PFSK-1 (cell line): ENCODE measurements around the gene PPM1D.

ENCODE experiments used
- FOXP2 ChIP-seq: optimal IDR thresholded peaks from 2 replicates; pipeline ENCODE3; 2011; ENCODE audit warnings: borderline replicate concordance, control low read depth, inconsistent platforms; ENCODE audit not compliant: insufficient read depth; ENCODE audit errors: extremely low read length, extremely low read depth
- POLR2AphosphoS5 ChIP-seq: IDR thresholded peaks from 2 replicates; pipeline ENCODE4 v1.6.1; 2012; ENCODE audit warnings: low read depth, mild to moderate bottlenecking, control low read depth, low read length, moderate library complexity
- REST ChIP-seq, 2 experiments: IDR thresholded peaks; 2 replicates each; pipeline versions ENCODE4 v1.6.1 to v1.8.0; 2011 to 2012; ENCODE audit warnings: low read depth in 2 of 2, low read length in 2 of 2, control low read depth in 1 of 2, inconsistent platforms in 1 of 2, mild to moderate bottlenecking in 1 of 2, moderate library complexity in 1 of 2; ENCODE audit not compliant: insufficient read depth in 1 of 2
- SIN3A ChIP-seq: IDR thresholded peaks from 2 replicates; pipeline ENCODE4 v1.6.1; 2012; ENCODE audit warnings: mild to moderate bottlenecking, low read length, moderate library complexity, borderline replicate concordance; ENCODE audit not compliant: insufficient read depth
- TAF1 ChIP-seq: IDR thresholded peaks from 2 replicates; pipeline ENCODE4 v1.6.1; 2012; ENCODE audit warnings: low read length, control low read depth, borderline replicate concordance; ENCODE audit not compliant: insufficient read depth

PPM1D gene

GRCh38 chr17:60665602-60666001, 65.6 kb downstream of the PPM1D start:
- TF ChIP-seq POLR2AphosphoS5 = no peak
- no peak for TF ChIP-seq FOXP2
- no peak for TF ChIP-seq REST (IDR thresholded peaks at IDR 0.05; ENCODE audit: insufficient read depth in 1 of 2, low read depth in 2 of 2, low read length in 2 of 2)
- no peak for TF ChIP-seq TAF1
- TF ChIP-seq SIN3A = no peak

- TF ChIP-seq REST (IDR thresholded peaks at IDR 0.05; ENCODE audit: insufficient read depth in 1 of 2, low read depth in 2 of 2, low read length in 2 of 2) (no peak), FOXP2 (no peak), POLR2AphosphoS5 (no peak), TAF1 (no peak), SIN3A (no peak)
These were observed 71.5 kb downstream of the PPM1D start for GRCh38 chr17:60671482-60671881.

GRCh38 chr17:60675997-60676396, 76.0 kb downstream of the PPM1D start:
- TF ChIP-seq TAF1 = no peak
- TF ChIP-seq REST (IDR thresholded peaks at IDR 0.05; ENCODE audit: insufficient read depth in 1 of 2, low read depth in 2 of 2, low read length in 2 of 2) = no peak
- no peak for TF ChIP-seq POLR2AphosphoS5
- TF ChIP-seq FOXP2 = no peak

GRCh38 chr17:60676758-60677307, 76.8 kb downstream of the PPM1D start:
- no peak for TF ChIP-seq POLR2AphosphoS5
- peak; percentile 0; the same call in 1 of the 2 replicates for TF ChIP-seq TAF1

- peak; percentile 97 for TF ChIP-seq FOXP2
- TF ChIP-seq TAF1 = peak; percentile 67; the same call in 1 of the 2 replicates
- TF ChIP-seq SIN3A = peak; percentile 99
- no peak for TF ChIP-seq REST (IDR thresholded peaks at IDR 0.05; ENCODE audit: insufficient read depth in 1 of 2, low read depth in 2 of 2, low read length in 2 of 2)
- TF ChIP-seq POLR2AphosphoS5 = peak; percentile 72; the same call in 1 of the 2 replicates
These were observed 77.5 kb downstream of the PPM1D start, which contains the start of gene BCAS3 for GRCh38 chr17:60677308-60678117. Gene BCAS3 (plus strand): TSS chr17:60677851.
